ENCODE measurements around the gene CPVL.

GRCh38 chr7:29038463-29038862, 107.9 kb downstream of the CPVL start:
- TF ChIP-seq CTCF (IDR thresholded peaks at IDR 0.05; ENCODE audit: insufficient read depth, low read depth, low read length) (no peak), EZH2 (IDR thresholded peaks at IDR 0.05; ENCODE audit: insufficient read depth, low read length) (no peak)
